BJ (cell line): Measurements from ENCODE around the gene FCRL5. TPM values are rescaled to one million over a fixed set of nuclear protein-coding genes. Genes with fewer than 3 reads are reported as not detected.

Experiments
- CTCF ChIA-PET: fragments of 350-600 bp; formaldehyde crosslinking; extraction: SDS; loops from one replicate; lab custom pipeline; 2021; ENCODE audit warnings: antibody characterized with exemption, inconsistent platforms; lab: Yijun Ruan, JAX
- POLR2A ChIA-PET: fragments of 300-600 bp; sonication (Branson Sonifier 250); formaldehyde crosslinking; extraction: SDS; loops from one replicate; lab custom pipeline; 2021; ENCODE audit warnings: antibody characterized with exemption; lab: Charles Lee
- DNase-seq: peaks from one replicate; pipeline ENCODE4 v3.0.0-alpha.2; 2011; ENCODE audit warnings: low read depth
- H3K27me3 ChIP-seq: 2 replicates; pipeline ENCODE4 v1.6.0; 2011; ENCODE audit warnings: low read length; ENCODE audit not compliant: control insufficient read depth, insufficient read depth
- H3K36me3 ChIP-seq: 2 replicates; pipeline ENCODE4 v1.5.1; 2011; ENCODE audit warnings: low read length; ENCODE audit not compliant: control insufficient read depth, insufficient read depth
- H3K4me3 ChIP-seq: 2 replicates; pipeline ENCODE4 v1.5.1; 2011; ENCODE audit warnings: low read depth, mild to moderate bottlenecking, control low read depth, low read length
- CTCF ChIP-seq: IDR thresholded peaks from 2 replicates; pipeline ENCODE4 v1.5.1; 2011; ENCODE audit warnings: low read depth, mild to moderate bottlenecking, control low read depth, inconsistent platforms, low read length, moderate library complexity; ENCODE audit not compliant: insufficient read depth
- polyA plus RNA-seq: library from polyadenylated mRNA; depleted of rRNA; stranded (reverse); fragments of >200 nt; gene quantifications from 2 replicates; pipeline ENCODE4 v1.2.3, GENCODE V29; 2011

Gene FCRL5
- polyA plus RNA-seq, 1 experiment: not detected

- Histone ChIP-seq H3K36me3 (no peaks in the 10 kb centered on the region), H3K4me3 (no peak overlapping the region), H3K27me3 (no peaks in the 10 kb centered on the region)
- POLR2A ChIA-PET: no interaction called here
- no peak for TF ChIP-seq CTCF
- no peak for DNase-seq
- CTCF ChIA-PET: interaction anchor here (1.0 to 6.3 kb wide), 6 partner anchors 8 to 289 kb away, joined by 3 to 43 read pairs (median 11); no protein-coding TSS in a partner anchor
Measured at GRCh38 chr1:157483635-157484034, 68.7 kb downstream of the FCRL5 start.

GRCh38 chr1:157482717-157483116 is 69.6 kb downstream of the FCRL5 start:
- no peaks in the 10 kb centered on the region for H3K27me3 ChIP-seq
- TF ChIP-seq CTCF: no peak
- H3K4me3 ChIP-seq: no peak overlapping the region
- POLR2A ChIA-PET: no interaction called here
- CTCF ChIA-PET: interaction anchor here (2.9 to 6.3 kb wide), 4 partner anchors 13 to 112 kb away, joined by 10 to 43 read pairs (median 14); no protein-coding TSS in a partner anchor
- no peaks in the 10 kb centered on the region for H3K36me3 ChIP-seq
- DNase-seq: no peak

- no peak for DNase-seq
- POLR2A ChIA-PET: no interaction called here
Measured at GRCh38 chr1:157482174-157482573, 70.1 kb downstream of the FCRL5 start.

GRCh38 chr1:157478030-157478429 is 74.3 kb downstream of the FCRL5 start:
- no peak for TF ChIP-seq CTCF
- CTCF ChIA-PET: no interaction called here

More at GRCh38 chr1:157482174-157482573, 70.1 kb downstream of the FCRL5 start:
- TF ChIP-seq CTCF: no peak
- H3K36me3 ChIP-seq: no peaks in the 10 kb centered on the region
- H3K27me3 ChIP-seq: no peaks in the 10 kb centered on the region
- no peak overlapping the region for H3K4me3 ChIP-seq
- CTCF ChIA-PET: interaction anchor here (6.3 kb wide), 1 partner anchor 112 kb away, joined by 43 read pairs; no protein-coding TSS in a partner anchor

GRCh38 chr1:157477419-157477818 is 74.9 kb downstream of the FCRL5 start:
- ChIA-PET POLR2A (no interaction called here), CTCF (interaction anchor here (0.9 to 1.8 kb wide), 2 partner anchors 10 to 15 kb away, joined by 3 to 6 read pairs; no protein-coding TSS in a partner anchor)
- Histone ChIP-seq H3K27me3 (no peaks in the 10 kb centered on the region), H3K36me3 (no peaks in the 10 kb centered on the region), H3K4me3 (no peak overlapping the region)
- no peak for TF ChIP-seq CTCF
- DNase-seq: no peak

More at GRCh38 chr1:157478030-157478429, 74.3 kb downstream of the FCRL5 start:
- no peaks in the 10 kb centered on the region for H3K27me3 ChIP-seq
- POLR2A ChIA-PET: no interaction called here
- H3K36me3 ChIP-seq: no peaks in the 10 kb centered on the region
- no peak for DNase-seq
- H3K4me3 ChIP-seq: no peak overlapping the region
